HG02884 (cell line): ENCODE measurements around the gene ZBTB14.
A peak's percentile ranks its signal among the peaks of the same experiment; 100 is the strongest.

Source experiments
- ATAC-seq: cut with Tn5 transposase; IDR thresholded peaks from one replicate; pipeline ENCODE4 v1.9.1; 2021; ENCODE audit warnings: mild to moderate bottlenecking, moderate library complexity; ENCODE audit not compliant: unreplicated experiment

The ZBTB14 gene, protein sequence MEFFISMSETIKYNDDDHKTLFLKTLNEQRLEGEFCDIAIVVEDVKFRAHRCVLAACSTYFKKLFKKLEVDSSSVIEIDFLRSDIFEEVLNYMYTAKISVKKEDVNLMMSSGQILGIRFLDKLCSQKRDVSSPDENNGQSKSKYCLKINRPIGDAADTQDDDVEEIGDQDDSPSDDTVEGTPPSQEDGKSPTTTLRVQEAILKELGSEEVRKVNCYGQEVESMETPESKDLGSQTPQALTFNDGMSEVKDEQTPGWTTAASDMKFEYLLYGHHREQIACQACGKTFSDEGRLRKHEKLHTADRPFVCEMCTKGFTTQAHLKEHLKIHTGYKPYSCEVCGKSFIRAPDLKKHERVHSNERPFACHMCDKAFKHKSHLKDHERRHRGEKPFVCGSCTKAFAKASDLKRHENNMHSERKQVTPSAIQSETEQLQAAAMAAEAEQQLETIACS

DNA sequence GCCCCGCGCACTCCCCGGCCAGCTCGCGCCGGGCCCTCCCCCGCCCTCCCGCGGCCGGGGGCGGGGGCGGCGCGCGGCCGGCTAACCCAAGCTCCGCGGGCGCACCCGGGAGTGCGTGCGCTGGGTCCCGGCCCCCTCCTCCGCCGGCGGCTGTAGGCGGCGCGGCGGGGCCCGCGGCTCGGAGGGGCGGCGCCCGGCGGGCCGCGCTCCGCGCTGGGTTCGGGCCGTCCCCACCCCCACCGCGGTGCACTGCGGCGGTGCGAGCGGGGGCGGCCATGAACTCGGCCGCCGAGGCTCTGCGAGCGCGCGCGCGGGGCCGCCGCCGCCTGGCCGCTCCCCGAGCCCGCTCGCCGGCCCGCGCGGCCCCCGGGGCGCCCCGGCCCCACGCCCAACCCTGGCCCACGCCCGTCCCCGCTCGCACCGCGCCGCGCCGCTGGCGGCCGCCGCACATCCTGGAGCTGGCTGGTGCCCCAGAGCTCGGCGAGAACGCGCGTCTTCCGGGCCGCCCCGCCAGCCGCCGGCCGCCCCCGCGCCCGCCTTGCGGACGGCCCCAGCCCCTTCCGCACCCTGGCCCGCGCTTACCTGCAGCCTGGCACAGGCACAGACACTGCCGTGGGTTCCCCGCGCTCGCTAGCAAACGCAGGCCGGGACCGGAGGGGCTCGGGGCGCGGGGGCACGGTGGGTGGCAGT lies at the start of gene ZBTB14:
TSS of gene ZBTB14 (minus strand) at position 496 of the 690 bp plus-strand sequence. CDS start 2,480 bp downstream, outside the sequence.
- ATAC-seq, result peak; percentile 34

DNA sequence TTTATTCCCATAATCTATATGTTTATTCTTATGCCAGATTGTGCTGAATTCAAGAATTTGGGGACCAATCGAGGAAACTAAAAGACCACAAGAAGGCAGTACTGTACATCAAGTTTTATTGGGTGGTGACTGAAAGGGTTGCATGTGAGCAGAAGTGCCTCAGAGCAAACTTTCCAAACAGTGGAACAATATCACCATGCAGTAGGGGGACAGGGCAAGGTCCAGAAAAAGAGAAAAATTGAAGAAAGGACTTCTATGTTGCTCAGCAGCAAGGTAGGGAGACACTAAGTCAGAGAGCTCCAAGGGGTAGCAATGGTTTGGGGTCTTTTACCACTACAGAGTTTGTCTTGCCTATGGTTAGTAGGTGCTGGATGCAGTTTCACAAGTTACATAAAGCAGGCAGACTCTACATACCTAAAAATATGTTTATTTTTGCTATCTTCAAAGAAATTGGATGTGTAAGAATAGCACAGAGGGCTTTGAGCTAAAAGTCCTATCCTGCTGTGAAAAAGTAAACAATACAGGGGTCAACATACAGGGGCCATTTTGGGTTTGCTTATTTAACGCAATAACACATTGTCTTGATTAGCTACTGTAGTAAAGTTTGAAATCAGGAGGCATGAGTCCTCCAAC lies 43.8 kb upstream of the ZBTB14 start:
- no peak for ATAC-seq

DNA sequence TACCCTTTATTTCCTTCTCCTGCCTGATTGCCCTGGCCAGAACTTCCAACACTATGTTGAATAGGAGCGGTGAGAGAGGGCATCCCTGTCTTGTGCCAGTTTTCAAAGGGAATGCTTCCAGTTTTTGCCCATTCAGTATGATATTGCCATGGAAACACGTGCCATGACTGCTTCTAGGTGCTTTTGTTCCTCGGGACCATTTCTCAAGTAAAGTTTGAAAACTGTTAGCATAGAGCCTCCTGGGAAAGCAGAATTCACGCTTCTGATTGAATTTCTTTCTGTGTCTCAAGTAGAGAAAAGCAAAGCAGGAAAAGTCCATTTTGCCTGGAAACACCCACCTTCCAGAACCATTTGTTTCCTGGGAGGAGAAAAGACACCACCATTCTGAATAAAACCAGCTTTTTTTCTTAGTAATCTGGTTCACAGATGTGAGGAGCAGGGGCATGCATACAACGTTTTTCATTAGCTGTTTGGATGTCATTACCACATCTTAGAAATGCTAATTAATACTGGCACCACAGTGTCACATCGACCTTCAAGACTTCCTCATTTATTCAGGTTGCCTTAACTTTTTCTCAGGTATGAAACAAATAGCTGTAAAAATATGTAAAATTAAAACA lies 39.0 kb upstream of the ZBTB14 start:
- ATAC-seq, result no peak

DNA sequence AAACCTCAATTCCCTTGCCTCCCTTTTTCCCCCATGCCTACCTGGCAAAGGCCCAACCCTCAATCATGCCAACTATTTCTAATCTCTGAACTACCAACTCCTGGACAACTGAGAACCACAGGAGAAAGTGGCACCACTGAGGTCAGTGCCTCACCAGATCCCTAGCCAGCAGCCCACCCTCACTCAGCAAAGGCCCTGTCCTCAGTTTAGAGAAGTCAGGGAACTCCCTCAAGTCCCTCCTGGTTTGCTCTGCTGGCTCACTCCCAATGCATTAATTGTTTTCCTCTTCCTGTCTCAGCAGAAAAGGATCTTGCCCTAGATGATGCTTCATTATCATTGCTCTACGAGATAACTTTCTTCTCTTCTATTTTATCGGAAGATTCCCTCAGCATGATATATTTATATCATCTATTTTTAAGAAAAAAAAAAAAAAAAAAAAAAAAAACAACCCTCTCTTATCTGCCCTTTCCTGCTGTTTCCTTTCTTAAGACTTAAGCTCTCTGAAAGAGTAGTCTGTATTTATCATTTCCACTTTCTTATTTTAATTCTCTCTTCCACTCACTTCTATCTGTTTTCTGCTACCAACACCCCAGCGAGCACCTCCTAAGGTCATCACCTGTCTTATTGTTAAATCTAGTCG lies 22.7 kb upstream of the ZBTB14 start:
- no peak for ATAC-seq

DNA sequence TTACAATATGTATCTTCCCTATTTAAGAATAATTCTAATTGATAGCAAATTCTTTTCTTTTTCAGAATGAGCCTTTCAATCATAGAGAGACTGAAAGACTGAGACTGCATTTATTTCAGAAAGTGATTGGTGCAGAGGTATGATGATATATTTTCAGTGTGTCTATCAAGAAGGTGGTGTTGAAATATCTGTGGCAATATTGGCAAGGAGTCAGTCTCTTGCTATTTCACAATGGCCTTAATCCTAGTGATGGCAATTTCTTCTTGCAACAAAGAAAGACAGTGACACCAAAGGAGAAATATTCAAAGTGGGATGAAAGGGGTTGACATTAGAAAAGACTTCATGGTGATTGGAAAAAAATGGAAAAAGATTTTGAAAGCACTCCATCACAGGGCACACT lies 21.7 kb upstream of the ZBTB14 start:
- ATAC-seq, result no peak

DNA sequence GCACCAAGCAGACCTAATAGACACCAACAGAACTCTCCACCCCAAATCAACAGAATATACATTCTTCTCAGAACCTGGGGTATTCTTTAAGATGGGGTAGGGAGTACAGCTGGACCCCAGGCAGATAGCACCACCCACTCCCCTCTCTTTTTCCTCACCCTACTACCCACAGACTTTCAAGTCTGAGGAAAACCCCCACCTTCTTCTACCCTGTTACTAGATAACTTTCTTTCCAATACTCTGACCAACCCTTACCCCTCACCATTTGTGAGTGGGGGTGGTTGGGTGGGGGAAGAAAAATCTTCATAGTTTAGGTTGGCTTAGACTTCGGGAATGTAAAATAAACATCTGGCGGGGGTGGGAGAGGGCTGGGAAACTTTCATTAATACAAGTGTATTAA lies 20.3 kb upstream of the ZBTB14 start:
- ATAC-seq, result no peak

DNA sequence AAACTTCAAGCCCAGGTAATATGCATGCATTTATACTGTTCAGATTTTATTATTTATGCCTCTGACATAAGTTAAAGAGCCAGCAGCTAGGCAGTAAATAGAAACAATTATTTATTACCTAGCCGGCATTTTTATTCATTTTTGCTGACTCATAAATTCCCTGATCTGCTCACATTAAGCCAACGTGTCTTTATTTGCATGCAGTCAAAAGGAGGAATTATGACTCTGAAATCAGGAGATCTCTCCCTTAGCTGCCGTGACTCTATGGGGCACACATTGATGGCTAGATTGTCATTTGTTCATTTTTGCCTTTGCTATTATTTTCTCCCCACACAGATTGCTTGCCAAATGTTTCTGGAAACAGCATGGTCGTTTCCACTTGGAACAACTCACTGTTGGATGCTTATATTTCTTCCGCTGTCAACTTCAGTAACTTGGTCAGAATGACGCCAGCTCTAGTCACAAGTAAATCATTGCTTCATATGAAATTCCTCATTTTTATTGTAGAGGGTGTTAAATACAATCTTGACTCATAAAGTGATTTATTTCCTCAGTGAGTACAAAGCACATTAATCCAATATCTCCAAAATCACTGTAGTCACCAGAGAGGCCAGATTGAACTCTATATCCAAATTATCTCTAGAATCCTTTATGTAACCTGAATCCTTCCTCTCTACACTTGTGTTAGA lies 15.9 kb upstream of the ZBTB14 start:
- no peak for ATAC-seq

DNA sequence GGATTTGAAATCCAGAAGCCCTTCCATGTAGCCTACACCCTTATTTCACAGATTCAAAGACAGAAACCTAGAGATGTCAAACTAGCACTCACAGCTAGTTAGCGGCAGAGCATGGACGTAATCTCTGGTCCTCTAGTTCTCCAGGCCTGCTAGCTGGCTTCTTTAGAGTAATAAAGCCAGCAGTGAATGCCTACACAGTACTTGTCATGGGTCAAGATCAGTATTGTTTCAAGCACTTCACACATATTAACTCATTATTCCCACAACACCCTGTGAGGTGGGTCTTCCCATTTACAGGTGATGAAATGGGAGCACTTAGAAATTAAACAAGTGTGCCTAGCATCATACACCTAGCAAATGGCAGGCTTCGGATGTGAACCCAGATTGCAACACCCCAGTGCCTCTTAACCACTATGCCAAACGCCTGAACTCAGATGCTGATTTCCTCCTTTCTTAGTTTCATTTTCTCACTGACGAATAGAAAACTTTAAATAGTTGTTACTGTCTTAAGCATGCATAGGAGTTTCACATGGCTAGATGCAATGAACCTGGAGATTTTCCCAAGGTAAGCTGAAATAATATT lies 14.5 kb upstream of the ZBTB14 start:
- peak; percentile 97 for ATAC-seq

DNA sequence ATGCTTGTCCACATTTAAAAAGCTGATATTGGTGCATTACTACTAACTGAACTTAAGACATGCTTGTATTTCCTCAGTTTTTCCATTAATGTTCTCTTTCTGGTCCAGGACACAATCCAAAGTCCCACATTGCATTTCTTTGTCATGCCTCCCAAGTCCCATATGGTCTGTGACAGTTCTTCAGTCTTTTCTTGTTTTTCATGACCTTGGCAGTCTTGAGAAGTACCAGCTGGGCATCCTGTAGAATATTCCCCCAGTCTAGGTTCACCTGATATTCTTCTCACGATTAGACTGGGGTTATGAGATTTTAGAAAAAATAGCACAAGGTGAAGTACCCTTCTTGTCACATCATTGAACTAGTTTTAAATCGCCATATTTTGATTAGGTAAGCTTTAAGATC lies 10.3 kb upstream of the ZBTB14 start:
- no peak for ATAC-seq

DNA sequence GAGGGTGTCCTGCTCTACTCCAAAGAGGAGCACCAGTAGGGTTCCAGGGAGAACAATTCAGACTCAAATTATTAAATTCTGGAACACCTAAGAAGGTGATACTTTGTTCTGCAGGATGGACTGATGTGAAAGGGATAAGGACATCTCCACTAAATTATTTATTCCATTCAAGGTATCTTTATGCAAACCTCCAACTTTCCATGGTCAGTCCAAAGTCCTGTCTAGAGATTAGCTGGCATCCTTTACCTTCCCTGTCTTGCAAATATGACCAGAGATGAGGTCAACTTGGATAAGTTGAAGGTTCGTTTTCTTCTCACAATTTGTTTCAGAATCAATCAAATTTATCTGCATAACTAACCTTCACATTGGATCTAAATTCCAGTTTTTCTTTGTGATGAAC lies 8.7 kb upstream of the ZBTB14 start:
- ATAC-seq, result no peak

DNA sequence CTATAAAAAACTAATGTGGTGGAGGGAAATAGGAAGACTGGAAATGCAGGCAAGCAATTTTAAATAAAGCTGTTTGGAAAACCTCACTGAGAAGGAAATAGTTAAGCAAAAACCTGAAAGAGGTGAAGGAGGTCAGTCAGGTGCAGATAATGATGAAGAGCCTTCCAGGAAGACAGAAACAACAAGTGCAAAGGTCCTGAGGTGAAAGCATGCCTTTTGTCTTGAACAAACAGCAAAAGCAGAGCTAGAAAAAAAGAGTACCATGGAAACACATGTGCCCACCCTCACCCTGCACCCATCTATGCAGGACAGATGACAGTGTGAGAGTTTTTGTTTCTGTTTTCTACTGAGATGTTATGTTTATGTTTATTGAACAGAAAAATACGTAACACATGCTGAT lies 8.1 kb upstream of the ZBTB14 start:
- ATAC-seq, result no peak

DNA sequence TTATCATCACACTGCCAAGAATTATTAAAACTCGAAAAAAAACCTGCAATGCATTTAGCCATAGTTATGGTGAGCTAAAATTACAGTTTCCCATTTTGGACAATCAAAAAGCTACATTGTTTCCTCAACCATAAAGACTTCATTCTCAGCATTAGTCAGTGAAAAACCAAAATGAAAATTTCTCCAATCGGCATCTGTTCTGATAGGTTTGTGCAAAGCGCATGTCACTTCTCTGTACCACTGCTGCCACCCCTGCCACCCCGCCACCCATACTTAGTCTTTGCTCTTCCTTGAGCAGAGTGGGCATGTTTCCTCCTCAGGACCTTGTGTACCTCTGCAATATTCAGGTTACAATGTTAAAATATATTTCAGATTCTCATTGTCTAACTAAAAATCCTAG lies 7.1 kb upstream of the ZBTB14 start:
- no peak for ATAC-seq

DNA sequence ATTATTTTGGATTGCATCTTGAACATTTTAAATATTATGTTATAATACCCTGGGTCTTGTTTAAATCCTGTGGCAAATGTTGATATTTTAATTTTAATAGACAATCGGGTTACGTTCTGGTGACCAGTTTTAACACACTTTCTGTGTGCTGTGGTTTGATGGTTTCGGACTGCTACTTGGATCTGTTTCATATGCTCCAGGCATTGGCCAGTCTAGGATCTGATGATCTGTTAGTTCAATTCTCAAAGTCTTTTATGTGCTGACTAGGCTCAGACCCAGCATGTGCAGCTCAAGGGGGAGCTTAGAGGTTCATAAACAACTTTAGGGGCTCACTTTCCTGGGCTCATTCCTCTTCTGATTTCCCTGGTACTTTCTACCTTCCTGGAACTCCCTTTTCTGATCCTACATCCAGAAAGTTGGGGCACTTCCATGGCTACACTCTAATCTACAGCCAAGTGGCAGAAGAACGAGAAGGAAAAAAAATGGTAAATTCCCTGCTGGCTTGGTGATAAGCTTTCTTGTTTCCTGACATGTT lies 5.0 kb upstream of the ZBTB14 start:
- ATAC-seq, result no peak

DNA sequence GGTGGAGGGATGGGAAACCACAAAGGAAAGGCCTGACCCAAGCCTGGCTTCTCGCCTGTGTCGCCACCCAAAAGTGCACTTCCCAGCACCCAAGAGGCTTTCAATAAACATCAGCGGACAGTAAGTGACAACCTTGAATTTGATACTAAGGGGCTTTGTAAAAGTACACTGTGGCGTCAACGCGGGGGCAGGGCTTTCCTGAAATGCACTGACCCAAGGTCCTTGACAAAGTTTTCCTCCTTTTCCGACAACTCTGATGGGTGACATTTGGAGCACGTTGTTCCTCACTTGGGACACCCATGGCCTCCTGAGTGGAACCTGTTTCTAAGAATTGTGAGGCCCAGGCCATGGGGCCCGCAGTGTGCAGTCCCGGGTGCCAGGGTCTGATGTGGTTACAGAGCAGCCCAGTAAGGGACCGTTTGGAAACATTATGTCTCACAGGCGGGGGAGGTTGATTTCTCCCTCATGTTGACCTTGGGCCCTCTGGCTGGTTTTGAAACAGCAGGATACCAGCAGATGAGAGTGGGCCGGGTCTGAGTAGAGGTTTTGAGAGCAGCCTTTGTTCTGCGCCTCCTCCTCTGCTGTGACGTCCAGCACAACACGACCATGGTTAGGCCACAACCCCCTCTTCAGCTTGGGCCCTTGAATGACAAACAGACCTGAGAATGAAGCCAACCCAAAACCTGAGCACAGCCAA lies 2.8 kb upstream of the ZBTB14 start:
- no peak for ATAC-seq

DNA sequence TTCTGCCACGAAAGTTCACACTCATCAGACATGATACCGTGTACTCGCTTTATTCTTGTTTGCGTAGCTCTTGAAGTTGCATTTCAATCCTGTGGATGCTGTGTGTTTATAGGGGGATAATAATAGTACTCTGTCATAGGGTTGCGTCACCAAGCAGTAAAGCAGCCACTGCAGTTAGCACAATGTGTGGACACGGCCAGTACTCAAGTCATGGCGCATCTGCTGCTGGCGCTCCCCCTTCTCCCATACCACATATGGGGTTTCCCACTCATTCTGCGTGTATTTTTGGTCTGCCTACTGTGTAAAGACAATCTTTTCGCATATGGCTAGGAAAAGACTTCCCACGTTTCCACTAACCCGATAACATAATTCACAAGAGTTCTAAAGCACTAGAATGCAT lies 2.1 kb upstream of the ZBTB14 start:
- no peak for ATAC-seq

DNA sequence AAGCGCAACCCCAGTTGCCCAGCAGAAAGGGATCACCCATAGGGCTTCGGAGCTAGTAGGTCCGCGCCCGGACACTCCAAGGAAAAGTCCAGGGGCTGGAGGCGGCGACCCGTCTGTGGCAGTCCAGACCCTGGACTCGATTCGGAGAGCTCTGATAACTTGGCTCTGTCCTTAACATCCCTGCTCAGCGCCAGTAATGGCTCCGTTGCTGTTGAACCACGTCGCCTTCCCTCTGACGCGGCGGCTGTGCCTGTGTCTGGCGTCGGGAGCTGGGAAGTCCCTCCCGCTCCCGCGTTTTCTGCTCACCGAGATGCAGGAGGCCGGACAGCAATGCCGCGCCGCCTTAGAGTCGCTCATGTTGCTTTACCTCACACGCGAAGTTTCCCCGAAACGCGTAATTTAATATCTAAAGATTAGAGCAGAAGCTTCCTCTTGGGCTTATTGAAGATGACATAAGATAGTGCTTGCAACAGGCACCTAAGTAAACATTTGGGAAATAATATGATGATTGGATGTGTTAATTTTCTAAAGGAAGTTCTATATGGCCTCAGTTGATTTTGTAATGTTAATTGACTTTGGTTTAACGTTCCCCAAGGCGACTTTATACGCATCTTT lies 1.3 kb upstream of the ZBTB14 start:
- ATAC-seq, result peak; percentile 24

DNA sequence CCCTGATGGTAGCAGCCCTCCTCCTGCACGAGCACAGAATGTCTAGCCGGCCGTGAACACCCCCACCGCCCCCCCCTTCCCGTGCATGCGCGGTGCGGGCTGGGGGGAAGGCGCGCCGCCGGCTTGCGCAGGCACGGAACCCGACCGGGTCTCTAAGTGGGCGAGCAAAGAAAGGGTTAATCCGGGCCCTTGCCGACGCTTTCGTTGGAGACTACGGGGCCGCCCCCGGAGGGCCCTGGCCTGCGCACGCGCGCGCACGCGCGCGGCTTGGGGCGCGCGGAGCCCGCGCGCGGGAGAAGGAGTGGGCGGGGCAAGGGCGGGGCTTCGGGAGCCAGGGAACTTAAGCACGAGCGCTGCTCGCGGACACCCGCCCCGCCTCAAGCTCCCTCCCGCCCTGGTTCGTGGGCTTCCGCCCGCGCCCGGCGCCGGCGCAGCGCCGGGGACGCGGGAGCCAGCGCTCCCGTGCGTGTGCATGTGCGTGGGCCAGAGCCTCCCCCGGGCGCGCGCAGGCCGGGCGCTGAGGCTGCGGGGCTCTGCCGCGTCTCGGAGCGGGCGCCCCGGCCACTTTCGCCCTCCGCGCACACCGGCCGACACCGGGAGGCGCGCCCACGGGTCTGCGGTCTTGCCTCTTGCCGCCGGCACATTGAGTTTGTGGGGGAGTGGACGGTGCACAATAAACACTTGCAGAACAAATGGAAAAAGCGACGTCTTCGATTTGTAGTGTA lies 617 bp upstream of the ZBTB14 start:
- peak; percentile 50 for ATAC-seq
